Mesodermal cell (in vitro differentiated cells): ENCODE data around the gene PDE8B.

Source experiments
- H3K27ac ChIP-seq: 2 replicates; pipeline ENCODE4 v1.7.0; 2013; ENCODE audit warnings: mild to moderate bottlenecking, low read depth, low read length, moderate library complexity; ENCODE audit not compliant: severe bottlenecking
- H3K36me3 ChIP-seq: 2 replicates; pipeline ENCODE4 v1.7.1; 2013; ENCODE audit warnings: mild to moderate bottlenecking, low read length, moderate library complexity; ENCODE audit not compliant: control insufficient read depth, insufficient read depth
- H3K4me1 ChIP-seq: one replicate; pipeline ENCODE4 v1.7.1; 2013; ENCODE audit warnings: mild to moderate bottlenecking, low read length; ENCODE audit not compliant: insufficient read depth, control insufficient read depth, poor library complexity, severe bottlenecking
- H3K4me3 ChIP-seq: 2 replicates; pipeline ENCODE4 v1.7.0; 2013; ENCODE audit warnings: low read length, control low read depth, mild to moderate bottlenecking; ENCODE audit not compliant: insufficient read depth, poor library complexity, severe bottlenecking; ENCODE audit errors: extremely low read depth
- H3K9me3 ChIP-seq: 2 replicates; pipeline ENCODE4 v1.7.1; 2013; ENCODE audit warnings: mild to moderate bottlenecking, low read length, moderate library complexity; ENCODE audit not compliant: control insufficient read depth
- WGBS, 2 experiments: methylation state at CpG; one replicate each; pipeline ENCODE4 v1.1.5; 2013; ENCODE audit warnings: missing lambda C conversion rate in 2 of 2; ENCODE audit not compliant: insufficient coverage in 2 of 2; 5-methylcytosine and 5-hydroxymethylcytosine counted together

The PDE8B gene

GRCh38 chr5:77425998-77426659 is 215.6 kb downstream of the PDE8B start:
- H3K9me3 ChIP-seq: no peaks in the 10 kb centered on the region
- peaks cover 38% of the 10 kb centered on the region for H3K36me3 ChIP-seq
- peak overlapping the region; percentile 16 for H3K27ac ChIP-seq
- WGBS, 2 experiments: 92 to 96% methylated on average over 4 to 7 of the region's 8 CpGs
- peaks cover 17% of the 10 kb centered on the region for H3K4me1 ChIP-seq
- no peak overlapping the region for H3K4me3 ChIP-seq

GRCh38 chr5:77426670-77427069 is 216.2 kb downstream of the PDE8B start:
- no CpG with 5 or more reads among the region's 2 CpGs for whole genome bisulfite sequencing, 2 experiments
- Histone ChIP-seq H3K27ac (peak overlapping the region; percentile 16), H3K36me3 (peaks cover 43% of the 10 kb centered on the region), H3K9me3 (no peaks in the 10 kb centered on the region), H3K4me3 (no peak overlapping the region), H3K4me1 (peaks cover 17% of the 10 kb centered on the region)

- no peaks in the 10 kb centered on the region for H3K9me3 ChIP-seq
- H3K4me1 ChIP-seq: peaks cover 17% of the 10 kb centered on the region
- no peak overlapping the region for H3K27ac ChIP-seq
- no peak overlapping the region for H3K4me3 ChIP-seq
- H3K36me3 ChIP-seq: peaks cover 54% of the 10 kb centered on the region
Observed at GRCh38 chr5:77427998-77428397, 217.5 kb downstream of the PDE8B start.

- no peak overlapping the region for H3K27ac ChIP-seq
- H3K4me3 ChIP-seq: no peak overlapping the region
- H3K9me3 ChIP-seq: no peaks in the 10 kb centered on the region
- H3K4me1 ChIP-seq: peaks cover 17% of the 10 kb centered on the region
- H3K36me3 ChIP-seq: peaks cover 57% of the 10 kb centered on the region
- WGBS, 2 experiments: 100% methylated on average over 2 of the region's 5 CpGs; no CpG with 5 or more reads in 1 of the 2 experiments
Observed at GRCh38 chr5:77428526-77428925, 218.0 kb downstream of the PDE8B start.

- H3K4me1 ChIP-seq: peaks cover 17% of the 10 kb centered on the region
- 86% methylated on average over 1 of the region's 1 CpG; no CpG with 5 or more reads in 1 of the 2 experiments for WGBS, 2 experiments
- H3K27ac ChIP-seq: no peak overlapping the region
- H3K9me3 ChIP-seq: no peaks in the 10 kb centered on the region
- peaks cover 62% of the 10 kb centered on the region for H3K36me3 ChIP-seq
- no peak overlapping the region for H3K4me3 ChIP-seq
Observed at GRCh38 chr5:77430726-77431125, 220.2 kb downstream of the PDE8B start.

GRCh38 chr5:77431286-77431685 is 220.8 kb downstream of the PDE8B start:
- peaks cover 65% of the 10 kb centered on the region for H3K36me3 ChIP-seq
- H3K4me3 ChIP-seq: no peak overlapping the region
- no peaks in the 10 kb centered on the region for H3K9me3 ChIP-seq
- H3K27ac ChIP-seq: no peak overlapping the region
- 100% methylated on average over 1 to 2 of the region's 3 CpGs for WGBS, 2 experiments
- H3K4me1 ChIP-seq: peaks cover 11% of the 10 kb centered on the region

- Histone ChIP-seq H3K27ac (no peak overlapping the region), H3K4me3 (no peak overlapping the region), H3K9me3 (no peaks in the 10 kb centered on the region), H3K4me1 (peaks cover 7% of the 10 kb centered on the region), H3K36me3 (peaks cover 69% of the 10 kb centered on the region)
- no CpG with 5 or more reads among the region's 1 CpG for WGBS, 2 experiments
Observed at GRCh38 chr5:77431719-77432118, 221.2 kb downstream of the PDE8B start.

GRCh38 chr5:77437194-77437593 is 226.7 kb downstream of the PDE8B start:
- Histone ChIP-seq H3K4me1 (no peaks in the 10 kb centered on the region), H3K9me3 (no peaks in the 10 kb centered on the region), H3K27ac (no peak overlapping the region), H3K36me3 (peaks cover 58% of the 10 kb centered on the region), H3K4me3 (no peak overlapping the region)
- 89 to 94% methylated on average over 4 to 5 of the region's 5 CpGs for WGBS, 2 experiments

GRCh38 chr5:77438071-77438470 is 227.6 kb downstream of the PDE8B start:
- Histone ChIP-seq H3K4me3 (no peak overlapping the region), H3K4me1 (no peaks in the 10 kb centered on the region), H3K9me3 (no peaks in the 10 kb centered on the region), H3K36me3 (peaks cover 51% of the 10 kb centered on the region), H3K27ac (no peak overlapping the region)
- WGBS, 2 experiments: 80 to 100% methylated on average over 1 to 3 of the region's 3 CpGs

- H3K9me3 ChIP-seq: no peaks in the 10 kb centered on the region
- peaks cover 28% of the 10 kb centered on the region for H3K36me3 ChIP-seq
- H3K27ac ChIP-seq: no peak overlapping the region
- H3K4me3 ChIP-seq: no peak overlapping the region
- H3K4me1 ChIP-seq: no peaks in the 10 kb centered on the region
- 100% methylated on average over 1 of the region's 1 CpG; no CpG with 5 or more reads in 1 of the 2 experiments for WGBS, 2 experiments
Observed at GRCh38 chr5:77443670-77444069, 233.2 kb downstream of the PDE8B start.

- WGBS, 2 experiments: 80% methylated on average over 1 of the region's 1 CpG; no CpG with 5 or more reads in 1 of the 2 experiments
- no peaks in the 10 kb centered on the region for H3K4me1 ChIP-seq
- H3K36me3 ChIP-seq: peaks cover 31% of the 10 kb centered on the region
- no peak overlapping the region for H3K27ac ChIP-seq
- H3K4me3 ChIP-seq: no peak overlapping the region
- no peaks in the 10 kb centered on the region for H3K9me3 ChIP-seq
Observed at GRCh38 chr5:77444356-77444755, 233.9 kb downstream of the PDE8B start.
